ENCODE data around the gene CHURC1.

The CHURC1 gene

GRCh38 chr14:64968651-64969050, 54.4 kb downstream of the CHURC1 start:
- Mint-ChIP-seq H3K36me3 (ENCODE audit: low read depth) (no peaks in the 10 kb centered on the region), H3K4me3 (no peak overlapping the region), H3K9me3 (no peaks in the 10 kb centered on the region), H3K27ac (no peak overlapping the region), H3K27me3 (peaks cover 5% of the 10 kb centered on the region), H3K4me1 (peaks cover 9% of the 10 kb centered on the region)
- ATAC-seq (no peak), DNase-seq (no peak)

GRCh38 chr14:64970041-64970440, 55.8 kb downstream of the CHURC1 start:
- Mint-ChIP-seq H3K27ac (no peak overlapping the region), H3K4me1 (peaks cover 9% of the 10 kb centered on the region), H3K36me3 (ENCODE audit: low read depth) (no peaks in the 10 kb centered on the region), H3K4me3 (no peak overlapping the region), H3K27me3 (peaks cover 5% of the 10 kb centered on the region), H3K9me3 (no peaks in the 10 kb centered on the region)
- DNase-seq: no peak
- no peak for ATAC-seq

- Mint-ChIP-seq H3K36me3 (ENCODE audit: low read depth) (no peaks in the 10 kb centered on the region), H3K4me3 (peak overlapping the region; percentile 63), H3K4me1 (peaks cover 10% of the 10 kb centered on the region), H3K9me3 (no peaks in the 10 kb centered on the region), H3K27me3 (peaks cover 5% of the 10 kb centered on the region), H3K27ac (no peak overlapping the region)
- ATAC-seq (no peak), DNase-seq (no peak)
These were observed 56.7 kb downstream of the CHURC1 start for GRCh38 chr14:64970776-64971477.

DNA sequence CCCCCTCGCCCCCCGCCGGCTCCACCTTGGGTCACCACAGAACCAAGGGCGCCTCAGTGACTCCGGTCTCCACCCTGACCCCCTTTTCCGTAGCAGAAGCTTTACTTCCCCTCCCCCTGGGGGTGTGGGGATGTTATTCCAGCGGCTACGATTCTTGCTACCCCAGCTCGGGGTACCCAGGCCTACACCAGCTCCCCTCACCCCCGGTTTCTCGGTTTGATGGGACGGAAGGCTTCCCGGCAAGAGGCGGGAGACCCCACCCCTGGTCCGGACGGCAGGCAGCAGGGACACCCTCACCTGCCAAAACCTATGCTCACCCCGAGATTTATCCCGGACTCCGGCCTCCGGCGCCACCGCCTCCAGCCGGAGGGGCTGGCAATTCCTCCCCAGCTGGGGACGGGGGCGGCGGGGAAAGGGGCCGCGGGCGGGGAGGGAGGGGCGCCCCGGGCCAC, 57.3 kb downstream of the CHURC1 start:
- Mint-ChIP-seq H3K27ac (no peak overlapping the region), H3K9me3 (no peaks in the 10 kb centered on the region), H3K36me3 (ENCODE audit: low read depth) (no peaks in the 10 kb centered on the region), H3K4me1 (peaks cover 11% of the 10 kb centered on the region), H3K4me3 (peak overlapping the region; percentile 63), H3K27me3 (peaks cover 5% of the 10 kb centered on the region)
- DNase-seq (no peak), ATAC-seq (no peak)

- Mint-ChIP-seq H3K36me3 (ENCODE audit: low read depth) (no peaks in the 10 kb centered on the region), H3K9me3 (no peaks in the 10 kb centered on the region), H3K27ac (no peak within 1 kb of the TSS), H3K4me3 (peak within 1 kb of the TSS; percentile 72), H3K4me1 (peaks cover 11% of the 10 kb centered on the region), H3K27me3 (peaks cover 5% of the 10 kb centered on the region)
- DNase-seq (peak; percentile 42), ATAC-seq (peak; percentile 65)
These were observed 57.9 kb downstream of the CHURC1 start, which contains the start of gene RAB15 for GRCh38 chr14:64971943-64972791. TSS of gene RAB15 (minus strand) at chr14:64972336. CDS start at chr14:64972076, 260 bp downstream.

DNA sequence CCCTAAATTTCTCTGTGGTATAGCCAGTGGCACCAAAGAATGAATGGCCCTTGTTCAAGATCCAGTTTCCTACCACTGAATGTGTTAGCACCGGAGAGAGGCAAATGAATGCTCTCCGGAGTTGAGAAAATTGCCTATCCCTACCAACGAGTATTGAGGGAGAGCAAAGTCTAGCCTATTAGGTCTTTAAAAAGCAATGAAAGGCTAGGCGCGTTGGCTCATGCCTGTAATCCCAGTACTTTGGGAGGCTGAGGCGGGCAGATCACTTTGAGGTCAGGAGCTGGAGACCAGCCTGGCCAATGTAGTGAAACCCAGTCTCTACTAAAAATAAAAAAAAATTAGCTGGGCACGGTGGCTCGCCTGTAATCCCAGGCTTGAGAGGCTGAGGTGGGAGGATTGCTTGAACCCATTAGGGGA, 58.8 kb downstream of the CHURC1 start:
- Mint-ChIP-seq H3K9me3 (no peaks in the 10 kb centered on the region), H3K27ac (no peak overlapping the region), H3K4me3 (peak overlapping the region; percentile 72), H3K27me3 (peaks cover 5% of the 10 kb centered on the region), H3K4me1 (peaks cover 11% of the 10 kb centered on the region), H3K36me3 (ENCODE audit: low read depth) (no peaks in the 10 kb centered on the region)
- DNase-seq: no peak
- no peak for ATAC-seq

DNA sequence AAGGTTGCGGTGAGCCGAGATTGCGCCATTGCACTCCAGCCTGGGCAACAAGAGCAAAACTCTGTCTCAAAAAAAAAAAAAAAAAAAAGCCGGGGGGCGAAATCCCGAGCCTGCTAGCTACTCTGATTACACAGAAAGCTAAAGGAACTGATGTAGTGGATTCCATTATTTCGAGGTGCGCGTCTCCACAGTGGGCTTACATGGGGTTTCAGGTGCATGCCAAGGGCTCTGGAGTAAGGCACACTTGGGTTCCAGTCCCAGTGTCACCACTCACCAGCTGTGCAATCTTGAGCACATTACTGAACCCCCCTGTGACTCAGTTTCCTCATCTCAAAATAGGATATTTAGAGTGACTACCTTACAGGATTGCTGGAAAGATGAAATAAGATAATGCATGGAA, 59.6 kb downstream of the CHURC1 start:
- DNase-seq (no peak), ATAC-seq (no peak)
- Mint-ChIP-seq H3K4me1 (peaks cover 9% of the 10 kb centered on the region), H3K36me3 (ENCODE audit: low read depth) (no peaks in the 10 kb centered on the region), H3K4me3 (no peak overlapping the region), H3K27me3 (peaks cover 5% of the 10 kb centered on the region), H3K9me3 (no peaks in the 10 kb centered on the region), H3K27ac (no peak overlapping the region)

- peaks cover 9% of the 10 kb centered on the region for H3K4me1 Mint-ChIP-seq
- no peak overlapping the region for H3K27ac Mint-ChIP-seq
- no peaks in the 10 kb centered on the region for H3K36me3 Mint-ChIP-seq (ENCODE audit: low read depth)
- no peaks in the 10 kb centered on the region for H3K9me3 Mint-ChIP-seq
- DNase-seq (no peak), ATAC-seq (no peak)
- H3K27me3 Mint-ChIP-seq: peaks cover 5% of the 10 kb centered on the region
- H3K4me3 Mint-ChIP-seq: no peak overlapping the region
These were observed 60.3 kb downstream of the CHURC1 start for GRCh38 chr14:64974563-64974962.

DNA sequence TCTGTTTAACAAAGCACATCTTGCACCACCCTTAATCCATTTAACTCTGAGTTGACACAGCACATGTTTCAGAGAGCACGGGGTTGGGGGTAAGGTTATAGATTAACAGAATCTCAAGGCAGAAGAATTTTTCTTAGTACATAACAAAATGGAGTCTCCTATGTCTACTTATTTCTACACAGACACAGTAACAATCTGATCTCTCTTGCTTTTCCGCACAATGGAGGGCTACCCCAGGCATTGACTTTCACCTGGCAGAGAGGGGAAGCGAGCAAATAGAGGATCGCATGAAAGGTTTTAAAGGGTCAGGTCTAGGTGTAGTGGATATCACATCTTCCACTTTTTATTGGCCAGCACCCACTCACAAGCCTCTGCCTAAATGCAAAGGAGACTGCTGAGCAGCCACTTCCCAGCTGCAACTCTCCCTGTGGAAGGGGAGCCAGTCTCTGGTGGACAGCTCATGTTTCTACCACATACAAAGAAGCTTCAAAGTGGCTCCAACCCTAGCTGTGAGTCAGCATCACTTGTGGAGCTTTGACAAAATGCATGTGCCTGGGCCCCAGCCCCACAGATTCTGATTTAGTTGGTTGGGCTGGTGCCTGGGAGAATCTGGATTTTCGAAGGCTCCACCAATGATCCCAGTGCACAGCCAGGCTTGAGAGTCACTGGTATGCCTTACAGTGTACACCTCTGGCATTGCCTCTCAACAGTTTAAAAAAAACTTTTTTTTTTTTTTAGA, 65.2 kb downstream of the CHURC1 start:
- DNase-seq (no peak), ATAC-seq (no peak)
- no peaks in the 10 kb centered on the region for H3K36me3 Mint-ChIP-seq (ENCODE audit: low read depth)
- peaks cover 8% of the 10 kb centered on the region for H3K27me3 Mint-ChIP-seq
- H3K27ac Mint-ChIP-seq: no peak overlapping the region
- H3K9me3 Mint-ChIP-seq: no peaks in the 10 kb centered on the region
- H3K4me1 Mint-ChIP-seq: peaks cover 7% of the 10 kb centered on the region
- H3K4me3 Mint-ChIP-seq: no peak overlapping the region

DNA sequence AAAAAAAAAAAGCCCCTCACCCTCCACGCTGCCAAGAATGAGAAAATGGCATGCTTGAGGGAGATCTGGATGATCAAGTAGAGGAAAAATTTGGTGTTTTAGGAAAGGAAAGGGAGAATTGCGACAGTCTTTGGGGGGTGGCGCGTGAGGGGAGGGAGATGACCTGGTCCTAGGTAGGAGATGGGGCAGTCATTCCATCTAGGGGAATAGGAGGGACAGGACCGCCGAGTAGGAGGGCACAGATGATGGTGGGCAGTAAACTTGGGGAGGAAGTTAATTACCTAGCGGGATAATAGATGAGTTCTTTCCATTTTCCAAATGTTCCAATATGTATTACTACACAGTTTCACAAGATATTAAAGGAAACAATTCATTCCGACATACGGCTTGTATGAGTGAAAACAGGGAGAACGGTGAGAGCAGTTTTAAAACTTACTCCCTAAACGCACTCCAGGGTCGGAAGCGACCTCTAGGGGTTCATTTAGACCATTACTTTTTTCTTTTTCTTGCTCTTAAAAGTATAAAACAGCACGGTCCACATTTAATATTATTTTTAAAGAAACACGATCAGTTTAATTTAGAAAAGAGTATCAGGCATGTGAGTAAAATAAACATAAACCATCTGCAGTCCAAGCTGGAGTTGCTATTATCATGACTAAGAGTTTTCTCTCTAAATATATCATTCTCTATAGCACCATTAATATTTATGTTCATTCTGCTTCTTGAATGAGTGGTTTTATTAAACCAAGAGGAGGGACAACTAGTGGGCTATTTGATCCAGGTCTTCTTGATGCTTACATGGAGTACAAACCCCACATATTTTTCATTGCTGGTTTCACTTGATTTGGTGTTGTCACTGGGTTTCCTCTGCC, 69.4 kb downstream of the CHURC1 start:
- H3K27ac Mint-ChIP-seq: no peak overlapping the region
- H3K4me1 Mint-ChIP-seq: peaks cover 20% of the 10 kb centered on the region
- peaks cover 8% of the 10 kb centered on the region for H3K27me3 Mint-ChIP-seq
- H3K4me3 Mint-ChIP-seq: peak overlapping the region; percentile 67
- peaks cover 2% of the 10 kb centered on the region for H3K36me3 Mint-ChIP-seq (ENCODE audit: low read depth)
- ATAC-seq (no peak), DNase-seq (no peak)
- no peaks in the 10 kb centered on the region for H3K9me3 Mint-ChIP-seq

All from activated naive CD8-positive, alpha-beta T cell treated with anti-CD3 and anti-CD28 coated beads, Interleukin-2, amount 50 U/mL, for 24 hours (primary cell).